H9 (cell line): ENCODE data around the gene ETV6. TPM values are rescaled to one million over a fixed set of nuclear protein-coding genes. Genes with fewer than 3 reads are reported as not detected.

Experiments used
- DNase-seq: peaks from one replicate; pipeline ENCODE4 v3.0.0-alpha.2; 2017
- H2AFZ ChIP-seq: one replicate; pipeline ENCODE4 v1.6.1; 2013; ENCODE audit warnings: mild to moderate bottlenecking, low read length, control low read depth, moderate library complexity
- H2AK5ac ChIP-seq: 2 replicates; pipeline ENCODE4 v1.6.1; 2013; ENCODE audit warnings: low read length, control low read depth, mixed read lengths; ENCODE audit not compliant: insufficient read length
- H2BK120ac ChIP-seq: one replicate; pipeline ENCODE4 v1.6.1; 2013; ENCODE audit warnings: low read depth, mild to moderate bottlenecking, low read length, control low read depth, inconsistent platforms; ENCODE audit not compliant: poor library complexity, severe bottlenecking
- H2BK12ac ChIP-seq: 2 replicates; pipeline ENCODE4 v1.6.1; 2013; ENCODE audit warnings: low read length, control low read depth, mixed read lengths, low read depth; ENCODE audit not compliant: insufficient read length
- H2BK15ac ChIP-seq: 2 replicates; pipeline ENCODE4 v1.6.1; 2013; ENCODE audit warnings: low read depth, low read length, control low read depth
- H2BK20ac ChIP-seq: one replicate; pipeline ENCODE4 v1.6.1; 2013; ENCODE audit warnings: low read depth, mild to moderate bottlenecking, low read length, control low read depth, inconsistent platforms; ENCODE audit not compliant: poor library complexity, severe bottlenecking
- H2BK5ac ChIP-seq: 2 replicates; pipeline ENCODE4 v1.6.1; 2013; ENCODE audit warnings: low read length, control low read depth, mixed read lengths; ENCODE audit not compliant: insufficient read length
- H3K14ac ChIP-seq: 2 replicates; pipeline ENCODE4 v1.6.1; 2013; ENCODE audit warnings: low read length, control low read depth; ENCODE audit not compliant: insufficient read depth
- H3K18ac ChIP-seq: 2 replicates; pipeline ENCODE4 v1.6.1; 2013; ENCODE audit warnings: low read depth, mild to moderate bottlenecking, mixed read lengths, low read length, control low read depth; ENCODE audit not compliant: insufficient read length
- H3K23ac ChIP-seq: 2 replicates; pipeline ENCODE4 v1.6.1; 2013; ENCODE audit warnings: low read length, control low read depth, mixed read lengths, low read depth; ENCODE audit not compliant: insufficient read length
- H3K23me2 ChIP-seq: 2 replicates; pipeline ENCODE4 v1.6.1; 2013; ENCODE audit warnings: low read depth, mild to moderate bottlenecking, mixed read lengths, low read length, control low read depth; ENCODE audit not compliant: insufficient read length, poor library complexity, severe bottlenecking
- H3K27ac ChIP-seq: 2 replicates; pipeline ENCODE4 v1.5.1; 2013; ENCODE audit warnings: low read length, control low read depth, mixed read lengths, low read depth; ENCODE audit not compliant: insufficient read length
- H3K27me3 ChIP-seq: 2 replicates; pipeline ENCODE4 v1.6.1; 2013; ENCODE audit warnings: low read length, control low read depth, inconsistent platforms; ENCODE audit not compliant: insufficient read depth
- H3K4ac ChIP-seq: 2 replicates; pipeline ENCODE4 v1.6.1; 2013; ENCODE audit warnings: low read depth, mild to moderate bottlenecking, control low read depth, inconsistent platforms, low read length, moderate library complexity
- H3K4me1 ChIP-seq: 2 replicates; pipeline ENCODE4 v1.6.1; 2013; ENCODE audit warnings: low read length, control low read depth, inconsistent platforms; ENCODE audit not compliant: insufficient read depth
- H3K4me2 ChIP-seq: 2 replicates; pipeline ENCODE4 v1.6.1; 2013; ENCODE audit warnings: low read length, control low read depth, mixed read lengths; ENCODE audit not compliant: insufficient read length, insufficient read depth
- H3K56ac ChIP-seq: 2 replicates; pipeline ENCODE4 v1.6.1; 2013; ENCODE audit warnings: low read depth, mild to moderate bottlenecking, mixed read lengths, low read length, control low read depth; ENCODE audit not compliant: insufficient read length
- H3K79me1 ChIP-seq: 2 replicates; pipeline ENCODE4 v1.6.1; 2013; ENCODE audit warnings: low read depth, mild to moderate bottlenecking, moderate library complexity, low read length, control low read depth, inconsistent platforms; ENCODE audit not compliant: insufficient read depth, poor library complexity, severe bottlenecking
- H3K79me2 ChIP-seq: 2 replicates; pipeline ENCODE4 v1.6.1; 2013; ENCODE audit warnings: low read length, control low read depth, inconsistent platforms; ENCODE audit not compliant: insufficient read depth
- H3K9ac ChIP-seq: 2 replicates; pipeline ENCODE4 v1.6.1; 2013; ENCODE audit warnings: low read length, control low read depth, mixed read lengths; ENCODE audit not compliant: insufficient read length; ENCODE audit errors: extremely low read depth
- H3K9me3 ChIP-seq: one replicate; pipeline ENCODE4 v1.6.1; 2013; ENCODE audit warnings: low read depth, low read length, inconsistent platforms; ENCODE audit not compliant: control insufficient read depth
- H3T11ph ChIP-seq: one replicate; pipeline ENCODE4 v1.6.1; 2013; ENCODE audit warnings: mild to moderate bottlenecking, low read length, control low read depth, inconsistent platforms
- H4K20me1 ChIP-seq: one replicate; pipeline ENCODE4 v1.6.1; 2013; ENCODE audit not compliant: control insufficient read depth, insufficient read length, insufficient read depth
- H4K5ac ChIP-seq: 2 replicates; pipeline ENCODE4 v1.6.1; 2013; ENCODE audit warnings: low read depth, mild to moderate bottlenecking, mixed read lengths, low read length, control low read depth; ENCODE audit not compliant: insufficient read length
- H4K8ac ChIP-seq: replicated peaks from 2 replicates; pipeline ENCODE4 v1.6.1; 2013; ENCODE audit warnings: low read length, control low read depth, mixed read lengths, low read depth; ENCODE audit not compliant: insufficient read length
- H4K91ac ChIP-seq: 2 replicates; pipeline ENCODE4 v1.6.1; 2013; ENCODE audit warnings: low read depth, mild to moderate bottlenecking, moderate library complexity, mixed read lengths, low read length, control low read depth; ENCODE audit not compliant: insufficient read length
- H3K27ac Mint-ChIP-seq, 3 experiments: 2 replicates in 2 of 3; 3 replicates in 1 of 3; pipeline ENCODE4 v1.8.0; 2020 to 2021; ENCODE audit warnings: mixed read lengths in 3 of 3, mild to moderate bottlenecking in 1 of 3, moderate library complexity in 1 of 3
- H3K27me3 Mint-ChIP-seq: 2 replicates; pipeline ENCODE4 v1.8.0; 2021; ENCODE audit warnings: low read depth, mild to moderate bottlenecking, moderate library complexity, mixed read lengths
- H3K36me3 Mint-ChIP-seq, 3 experiments: 2 replicates in 2 of 3; 3 replicates in 1 of 3; pipeline ENCODE4 v1.8.0; 2020 to 2021; ENCODE audit warnings: low read depth in 3 of 3, mixed read lengths in 3 of 3; ENCODE audit not compliant: insufficient read depth in 1 of 3
- H3K4me1 Mint-ChIP-seq, 2 experiments: 2 replicates each; pipeline ENCODE4 v1.8.0; 2020; ENCODE audit warnings: mixed read lengths in 2 of 2
- H3K4me3 Mint-ChIP-seq, 2 experiments: 2 replicates in 1 of 2; 3 replicates in 1 of 2; pipeline ENCODE4 v1.8.0; 2020 to 2021; ENCODE audit warnings: mild to moderate bottlenecking in 2 of 2, mixed read lengths in 2 of 2, moderate library complexity in 1 of 2
- H3K9me3 Mint-ChIP-seq, 2 experiments: 2 replicates in 1 of 2; 3 replicates in 1 of 2; pipeline ENCODE4 v1.8.0; 2020; ENCODE audit warnings: mild to moderate bottlenecking in 2 of 2, mixed read lengths in 2 of 2, moderate library complexity in 1 of 2
- CTCF ChIP-seq: fragments of 200-600 bp; sonication (generic); conservative IDR thresholded peaks from 3 replicates; pipeline ENCODE4 v1.8.0; 2021; ENCODE audit warnings: antibody characterized with exemption, mild to moderate bottlenecking
- WGBS: extraction: QIAGEN DNeasy Blood & Tissue Kit; methylation state at CpG from one replicate; pipeline ENCODE4 v1.1.7; 2013; ENCODE audit warnings: missing lambda C conversion rate, low lambda C conversion rate, mixed read lengths; ENCODE audit not compliant: insufficient read length; ENCODE audit errors: extremely low coverage; 5-methylcytosine and 5-hydroxymethylcytosine counted together
- total RNA-seq: library from RNA; stranded (reverse); gene quantifications from 2 replicates; pipeline ENCODE4 v1.2.1, GENCODE V29; 2021

The ETV6 gene
- total RNA-seq, 1 experiment from 2014 or later, result 28.7 TPM

- Histone ChIP-seq H2BK15ac (no peak overlapping the region), H3K4ac (no peak overlapping the region), H3K23ac (no peak overlapping the region), H4K5ac (no peak overlapping the region), H2BK20ac (no peak overlapping the region), H3K4me2 (no peak overlapping the region), H3K56ac (no peak overlapping the region), H2AK5ac (no peak overlapping the region), H2BK12ac (no peak overlapping the region), H3K9me3 (no peaks in the 10 kb centered on the region), H2BK5ac (no peak overlapping the region), H3K79me1 (no peaks in the 10 kb centered on the region), H4K20me1 (no peaks in the 10 kb centered on the region), H3K14ac (no peak overlapping the region), H3K4me1 (peaks cover 21% of the 10 kb centered on the region; the same call in 1 of the 2 replicates), H3K27me3 (no peaks in the 10 kb centered on the region), H3K18ac (no peak overlapping the region), H3K9ac (no peak overlapping the region), H2BK120ac (no peak overlapping the region), H2AFZ (no peak overlapping the region), H3K23me2 (no peaks in the 10 kb centered on the region), H4K8ac (no peak overlapping the region), H4K91ac (no peak overlapping the region), H3T11ph (no peak overlapping the region), H3K79me2 (peaks cover 4% of the 10 kb centered on the region; the same call in 1 of the 2 replicates), H3K27ac (no peak overlapping the region)
- Mint-ChIP-seq H3K27me3 (no peaks in the 10 kb centered on the region), H3K27ac (0 out of 7 replicates have a peak overlapping the region, but pooled peaks of 1 of the 3 experiments have one; percentile 15), H3K4me3 (no peak overlapping the region), H3K9me3 (no peaks in the 10 kb centered on the region), H3K36me3 (0 out of 7 replicates have a peak, but pooled peaks cover 0 to 1% (median 0%) of the 10 kb centered on the region in 3 experiments), H3K4me1 (peaks cover 42 to 56% of the 10 kb centered on the region in 2 experiments)
- no peak for TF ChIP-seq CTCF
- WGBS, result no CpG with 5 or more reads among the region's 4 CpGs
- no peak for DNase-seq
These were observed 7.1 kb downstream of the ETV6 start for GRCh38 chr12:11656550-11656949.
